Measurements from ENCODE around the gene BET1L. TPM values are rescaled to one million over a fixed set of nuclear protein-coding genes. Genes with fewer than 3 reads are reported as not detected.
"Not testable (repeated sequence)": the region's sequence is repeated elsewhere in the genome, so short reads cannot be mapped to it uniquely, and the experiment has no call there.

Gene BET1L, protein sequence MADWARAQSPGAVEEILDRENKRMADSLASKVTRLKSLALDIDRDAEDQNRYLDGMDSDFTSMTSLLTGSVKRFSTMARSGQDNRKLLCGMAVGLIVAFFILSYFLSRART
- 12.3 and 15.2 TPM in 2 replicates for total RNA-seq (2014; rRNA removed; shearing (Covaris generic))
- 46.0 and 47.8 TPM in 2 replicates for polyA plus RNA-seq (2015; cell fraction: cytosol; rRNA removed)
- 37.4 and 42.3 TPM in 2 replicates for polyA plus RNA-seq (2015; cell fraction: nucleus; rRNA removed)

DNA sequence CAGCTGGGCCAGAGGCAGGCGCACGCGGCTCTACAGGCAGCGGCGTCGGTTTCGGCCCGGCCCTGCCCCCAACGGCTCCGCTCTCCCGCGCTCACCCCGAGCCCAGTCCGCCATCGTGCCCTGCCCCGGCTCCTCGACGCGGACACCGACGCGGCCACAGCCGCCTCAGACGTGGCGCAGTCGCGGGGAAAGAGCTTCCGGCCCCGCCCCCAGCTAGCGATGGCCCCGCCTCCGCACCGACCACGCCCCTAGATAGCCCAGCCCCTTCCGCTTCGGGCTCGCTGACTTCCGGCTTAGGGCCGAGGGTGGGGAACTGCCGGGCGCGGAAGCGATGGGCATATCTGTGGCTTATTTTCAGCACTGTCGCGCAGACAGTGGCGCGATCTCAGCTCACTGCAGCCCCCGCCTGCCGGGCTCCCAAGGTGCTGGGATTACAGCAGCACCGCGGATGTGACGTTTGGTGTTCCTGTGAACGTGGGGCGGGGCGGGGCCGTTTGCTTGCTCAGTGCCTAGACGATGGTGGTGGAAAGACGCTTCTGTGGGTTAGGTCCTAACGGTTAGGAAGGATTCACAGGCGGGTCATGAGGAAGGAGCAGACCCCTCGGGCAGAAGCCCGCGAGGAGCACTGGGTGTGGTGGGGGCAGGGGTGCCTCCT lies at the start of gene BET1L, which contains the start of gene RIC8A:
TSS of gene BET1L (minus strand) at position 192 of the 655 bp plus-strand sequence. CDS start at position 114, 78 bp downstream.
TSS of gene RIC8A (plus strand) at position 501 of the 655 bp plus-strand sequence. CDS start 1,147 bp downstream, outside the sequence.
- peak; percentile 99 for DNase-seq (ENCODE audit: low read depth)

DNA sequence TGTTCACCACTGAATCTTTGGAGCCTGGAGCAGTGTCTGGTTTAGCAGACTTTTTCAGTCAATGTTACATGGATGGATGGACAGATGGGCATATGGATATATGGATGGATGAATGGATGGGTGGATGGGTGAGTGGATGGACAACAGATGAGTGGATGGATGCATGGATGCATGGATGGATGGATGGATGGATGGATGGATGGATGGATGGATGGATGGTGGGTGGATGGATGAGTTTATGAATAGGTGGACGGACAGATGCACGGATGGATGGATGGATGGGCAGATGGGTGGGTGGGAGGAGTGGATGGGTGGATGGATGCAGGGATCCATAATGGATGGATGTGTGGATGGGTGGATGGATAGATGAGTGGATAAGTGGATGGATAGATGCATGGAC lies 48.6 kb upstream of the BET1L start:
- DNase-seq (ENCODE audit: low read depth), result no peak

DNA sequence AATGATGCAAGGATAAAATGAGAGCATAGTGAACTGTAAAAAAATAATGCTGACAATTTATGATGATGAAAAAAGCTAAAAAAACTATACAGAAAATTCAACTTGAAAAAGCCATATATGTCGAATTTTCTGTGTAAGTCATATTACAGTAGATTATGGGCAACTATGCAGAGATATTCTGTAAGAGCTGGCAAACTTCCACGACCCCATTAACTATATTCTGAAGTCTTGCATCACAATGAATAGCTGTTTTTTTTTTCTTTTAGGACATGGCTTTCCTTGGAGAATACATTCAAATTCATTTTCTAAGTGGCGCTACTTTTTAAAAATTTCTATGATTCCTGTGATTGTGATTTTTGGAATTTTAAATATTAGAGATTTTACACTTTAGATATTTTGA lies 48.0 kb upstream of the BET1L start:
- no peak for DNase-seq (ENCODE audit: low read depth)

DNA sequence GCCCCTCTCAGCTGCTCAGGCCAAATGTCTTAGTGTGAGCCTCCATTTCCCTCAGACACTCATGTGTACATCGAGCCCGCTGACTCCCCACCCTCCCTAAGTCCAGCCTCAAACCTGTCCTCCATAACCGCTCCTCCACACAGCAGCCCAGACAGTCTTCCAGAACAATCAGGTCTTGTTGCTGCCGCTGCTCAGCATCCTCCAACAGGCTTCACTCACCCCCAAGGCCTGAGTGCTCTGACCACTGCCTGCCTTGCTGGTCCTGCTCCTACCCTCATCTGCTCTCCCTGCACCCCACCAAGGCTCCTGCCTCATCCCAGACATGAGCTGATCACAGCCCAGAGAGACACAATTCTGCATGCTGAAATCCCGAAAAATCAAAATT lies 46.7 kb upstream of the BET1L start:
- no peak for DNase-seq (ENCODE audit: low read depth)

DNA sequence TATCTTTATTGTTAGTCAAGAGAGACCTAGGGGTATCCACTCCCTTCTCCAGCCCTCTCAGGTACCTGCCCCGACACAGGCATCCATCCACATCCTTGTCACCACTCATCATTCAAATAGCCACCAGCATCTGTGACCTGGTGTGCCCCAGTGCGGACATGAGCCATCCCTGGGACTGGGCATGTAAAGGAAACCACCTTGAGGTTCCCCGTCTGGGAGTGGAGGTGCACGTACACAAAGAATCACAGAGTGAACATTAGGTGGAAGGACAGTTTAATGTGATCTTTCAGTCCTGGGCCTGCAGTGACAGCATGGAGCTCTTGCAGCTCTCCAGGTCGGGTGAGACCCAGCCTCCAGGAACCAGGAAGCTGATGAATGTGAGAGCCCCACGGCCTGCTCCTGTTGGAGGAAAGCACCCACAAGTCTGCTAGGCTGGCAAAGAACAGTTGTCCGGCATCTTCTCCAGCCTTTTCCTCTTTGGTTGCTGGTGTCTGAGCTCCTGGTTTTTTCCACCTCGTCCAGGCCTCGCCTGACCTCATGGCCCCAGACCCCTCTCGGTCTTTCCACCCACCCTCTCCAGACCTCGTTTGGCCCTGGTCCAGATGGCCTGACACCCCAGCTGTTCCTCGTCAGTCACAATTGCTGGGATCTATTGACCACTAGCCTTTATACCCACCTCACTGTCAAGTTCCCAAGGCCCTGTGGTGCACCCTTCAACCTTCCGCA lies 46.1 kb upstream of the BET1L start:
- DNase-seq (ENCODE audit: low read depth), result no peak

DNA sequence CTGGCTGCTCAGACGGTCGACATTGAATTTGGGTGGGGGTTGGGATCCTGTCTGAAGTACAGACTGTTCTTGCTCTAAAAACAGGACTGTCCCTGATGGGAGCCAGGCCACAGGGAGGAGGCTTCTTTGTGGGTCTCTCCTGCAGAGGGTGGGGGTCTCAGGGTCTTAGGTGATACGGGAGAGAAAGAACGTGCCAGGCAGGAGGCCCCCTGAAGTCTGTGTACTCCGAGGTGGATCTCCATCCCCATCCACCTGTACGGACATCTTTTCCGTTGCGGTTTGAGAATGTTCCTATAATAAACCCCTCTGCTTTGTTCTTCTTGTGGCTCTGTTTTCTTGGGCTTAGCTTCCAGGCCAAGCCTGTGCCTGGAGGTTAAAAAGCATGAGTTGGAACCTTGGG lies 45.5 kb upstream of the BET1L start:
- no peak for DNase-seq (ENCODE audit: low read depth)

DNA sequence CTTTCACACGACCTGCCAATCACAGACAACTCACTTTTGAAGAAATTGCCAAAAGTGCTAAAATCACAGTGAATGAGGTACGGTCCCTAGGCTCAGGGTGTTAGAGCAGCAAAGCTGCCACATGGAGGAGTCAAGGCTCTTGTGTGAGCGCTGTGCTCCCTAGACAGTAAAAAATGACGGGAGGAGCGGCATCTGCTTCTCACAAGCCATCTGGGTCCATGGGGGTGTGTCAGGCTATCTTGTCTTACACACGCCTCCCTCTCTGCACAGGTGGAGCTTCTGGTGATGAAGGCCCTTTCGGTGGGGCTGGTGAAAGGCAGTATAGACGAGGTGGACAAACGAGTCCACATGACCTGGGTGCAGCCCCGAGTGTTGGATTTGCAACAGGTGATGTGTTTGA lies 44.4 kb upstream of the BET1L start:
- no peak for DNase-seq (ENCODE audit: low read depth)

DNA sequence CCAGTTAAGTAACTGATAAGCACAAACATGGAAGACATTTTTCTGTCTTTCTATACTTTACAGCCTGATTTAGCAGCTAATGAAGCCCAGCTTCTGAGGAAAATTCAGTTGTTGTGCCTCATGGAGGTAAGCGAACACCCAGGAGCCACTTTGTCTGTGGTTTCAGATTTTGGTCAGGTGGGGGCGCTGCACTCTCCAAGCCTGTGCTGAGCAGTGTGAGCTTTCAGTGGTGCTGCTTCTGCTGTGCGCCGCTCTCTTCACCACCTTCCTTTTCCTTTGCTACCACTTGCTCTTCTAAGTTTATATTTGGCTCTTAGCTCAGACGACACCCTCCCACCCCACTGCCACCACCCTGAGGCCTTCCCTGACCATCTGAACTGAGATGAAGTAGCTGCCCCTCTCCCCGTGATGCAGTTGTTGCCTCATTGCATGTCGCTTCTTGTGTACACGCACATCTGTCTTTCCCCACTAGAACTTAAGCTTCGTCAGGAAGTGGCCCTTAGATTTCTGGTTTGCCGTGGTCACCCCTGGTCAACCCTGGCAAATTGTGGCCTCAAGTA lies 43.6 kb upstream of the BET1L start:
- DNase-seq (ENCODE audit: low read depth), result peak; percentile 32

DNA sequence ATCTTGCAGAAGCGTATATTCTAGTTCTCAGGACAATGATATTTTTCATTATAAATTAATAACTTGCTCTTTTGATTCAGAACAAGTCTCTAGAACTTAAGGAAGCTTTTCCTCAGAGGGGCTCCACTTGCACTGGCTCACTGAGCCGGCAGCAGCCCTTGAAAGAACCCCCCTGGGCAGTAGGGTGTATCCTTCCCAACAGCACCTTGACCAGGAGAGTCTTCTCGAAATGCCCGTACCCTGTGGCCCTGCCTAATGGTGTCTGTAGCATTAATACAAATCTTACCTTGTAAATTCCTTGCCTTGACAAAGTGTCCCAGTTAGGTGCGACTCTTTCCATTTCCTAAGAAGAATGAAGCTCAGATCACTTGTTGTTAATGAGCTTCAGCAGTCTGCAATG lies 43.1 kb upstream of the BET1L start:
- no peak for DNase-seq (ENCODE audit: low read depth)

DNA sequence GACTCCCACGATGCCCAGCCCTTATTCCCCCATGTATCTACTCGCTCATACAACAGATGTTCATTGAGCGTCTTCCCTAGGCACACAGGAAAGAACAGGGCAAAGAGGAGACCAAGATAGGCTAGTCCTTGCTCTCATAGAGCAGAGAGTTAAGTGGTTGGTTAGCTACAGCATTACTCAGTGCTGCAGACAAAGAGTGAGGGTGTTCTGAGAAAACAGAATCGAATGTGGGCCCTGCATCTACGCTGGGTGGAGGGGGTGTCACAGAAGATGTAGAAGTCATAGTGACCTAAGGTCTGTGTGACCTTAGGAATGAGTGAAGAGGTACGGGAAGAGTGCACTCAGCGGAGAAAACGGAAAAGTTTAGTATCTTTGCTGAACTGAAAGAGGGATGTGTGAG lies 41.9 kb upstream of the BET1L start:
- no peak for DNase-seq (ENCODE audit: low read depth)

DNA sequence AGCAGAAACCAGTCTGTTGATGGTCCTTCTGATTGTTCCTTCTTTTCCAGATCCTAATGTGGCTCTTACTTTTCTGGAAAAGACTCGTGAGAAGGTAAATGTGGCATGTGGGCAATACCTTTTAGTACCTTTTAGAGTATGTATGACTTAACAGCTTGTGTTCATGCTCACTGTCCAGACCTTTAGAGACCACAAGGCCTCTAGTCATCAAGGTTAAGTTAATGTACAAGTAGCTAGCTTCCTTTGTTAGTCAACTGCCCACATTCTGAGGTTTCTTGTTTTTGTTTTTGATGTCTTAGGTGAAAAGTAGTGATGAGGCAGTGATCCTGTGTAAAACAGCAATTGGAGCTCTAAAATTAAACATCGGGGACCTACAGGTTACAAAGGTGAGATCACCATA lies 37.2 kb upstream of the BET1L start:
- DNase-seq (ENCODE audit: low read depth), result no peak

DNA sequence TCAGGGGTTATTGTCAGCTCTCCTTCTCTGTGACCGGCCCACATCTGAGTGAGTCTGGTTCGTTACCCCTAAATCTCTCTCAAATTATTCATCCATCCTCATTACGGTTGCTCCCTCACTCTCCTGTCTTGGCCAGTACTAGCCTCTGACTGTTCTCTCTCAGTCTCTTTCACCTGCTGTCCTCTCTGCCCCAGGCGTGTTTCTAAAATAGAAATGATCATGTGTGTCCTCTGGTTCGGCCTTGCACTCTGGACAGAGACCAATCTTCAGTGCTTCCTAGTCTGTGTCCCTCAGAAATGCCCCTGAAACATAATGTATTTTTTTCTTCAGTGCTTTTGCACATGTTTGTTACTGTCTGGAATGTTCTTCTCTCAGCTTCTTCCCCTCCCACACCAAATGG lies 34.4 kb upstream of the BET1L start:
- no peak for DNase-seq (ENCODE audit: low read depth)

DNA sequence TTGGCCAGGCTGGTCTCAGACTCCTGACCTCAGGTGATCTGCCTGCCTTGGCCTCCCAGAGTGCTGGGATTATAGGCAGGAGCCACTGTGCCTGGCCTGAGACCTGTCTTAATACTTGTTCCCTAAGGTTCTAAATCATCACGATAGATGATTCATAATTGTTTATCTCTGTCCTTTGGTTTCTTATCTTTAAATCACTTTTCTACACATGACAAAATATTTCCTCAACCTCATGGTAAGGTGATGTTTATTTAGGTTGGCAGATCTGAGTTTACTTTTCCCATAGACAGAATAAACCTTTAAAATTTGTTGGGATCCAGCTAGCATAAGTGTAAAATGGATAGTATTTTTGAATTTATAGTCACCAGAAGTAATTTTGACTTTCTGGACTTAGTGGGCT lies 33.1 kb upstream of the BET1L start:
- DNase-seq (ENCODE audit: low read depth), result no peak

DNA sequence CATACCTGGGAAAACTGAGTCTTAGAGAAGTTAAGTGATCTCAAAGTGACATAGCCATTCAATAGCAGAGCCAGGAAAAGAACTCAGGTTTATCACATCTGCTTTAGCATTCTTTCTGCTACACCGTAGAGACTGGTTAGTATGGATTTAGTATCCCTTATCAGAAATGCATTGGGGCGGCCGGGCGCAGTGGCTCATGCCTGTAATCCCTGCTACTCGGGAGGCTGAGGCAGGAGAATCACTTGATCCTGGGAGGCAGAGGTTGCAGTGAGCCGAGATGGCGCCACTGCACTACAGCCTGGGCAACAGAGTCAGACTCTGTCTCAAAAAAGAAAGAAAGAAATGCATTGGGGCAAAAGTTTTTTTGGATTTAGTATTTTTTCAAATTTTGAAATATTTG lies 31.1 kb upstream of the BET1L start:
- not testable (repeated sequence) for DNase-seq (ENCODE audit: low read depth)

DNA sequence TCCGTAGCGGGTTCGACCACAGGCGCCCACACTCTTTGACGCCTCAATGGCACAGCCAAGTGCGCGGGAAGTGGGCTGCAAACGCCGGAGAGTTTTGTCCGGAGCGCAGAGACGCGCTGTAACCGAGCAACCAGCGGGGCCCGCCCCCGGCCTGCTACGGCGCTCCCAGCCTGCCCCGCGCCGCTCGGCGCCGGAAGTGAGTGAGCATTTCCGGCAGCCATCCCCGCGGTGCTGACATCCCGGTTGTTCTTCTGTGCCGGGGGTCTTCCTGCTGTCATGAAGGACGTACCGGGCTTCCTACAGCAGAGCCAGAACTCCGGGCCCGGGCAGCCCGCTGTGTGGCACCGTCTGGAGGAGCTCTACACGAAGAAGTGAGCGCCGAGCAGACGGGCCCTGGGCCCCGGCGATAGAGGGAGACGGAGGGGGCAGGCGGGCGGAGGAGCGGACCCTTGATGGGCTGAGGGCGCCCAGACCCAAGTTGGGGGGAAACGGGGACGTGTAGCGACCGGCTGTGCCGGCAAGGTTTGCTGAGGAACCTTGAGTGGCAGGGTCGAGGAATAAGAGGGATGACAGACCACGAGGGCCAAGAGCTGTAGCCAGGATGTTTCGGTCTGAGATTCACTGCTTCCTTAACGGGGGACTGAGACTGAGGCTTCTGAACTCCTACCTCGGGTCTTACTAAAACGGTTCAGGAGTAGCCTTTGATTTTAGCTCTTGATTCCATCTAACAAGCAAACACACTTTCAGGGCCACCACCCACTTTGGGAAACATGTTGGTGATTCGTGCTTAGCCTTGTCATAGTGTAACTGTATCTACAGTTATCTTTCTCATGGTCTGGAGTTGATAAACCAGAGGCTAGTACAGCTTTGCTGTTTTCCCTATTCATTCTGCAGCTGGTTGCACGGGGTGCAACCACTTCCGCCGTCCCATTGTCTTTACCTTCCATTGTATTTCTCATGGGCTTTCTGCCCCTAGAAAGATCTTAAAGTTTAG lies 29.9 kb upstream of the BET1L start, which contains the start of gene PSMD13:
TSS of gene PSMD13 (plus strand) at position 203 of the 994 bp plus-strand sequence. CDS start at position 277, 74 bp downstream.
- DNase-seq (ENCODE audit: low read depth), result peak; percentile 82

DNA sequence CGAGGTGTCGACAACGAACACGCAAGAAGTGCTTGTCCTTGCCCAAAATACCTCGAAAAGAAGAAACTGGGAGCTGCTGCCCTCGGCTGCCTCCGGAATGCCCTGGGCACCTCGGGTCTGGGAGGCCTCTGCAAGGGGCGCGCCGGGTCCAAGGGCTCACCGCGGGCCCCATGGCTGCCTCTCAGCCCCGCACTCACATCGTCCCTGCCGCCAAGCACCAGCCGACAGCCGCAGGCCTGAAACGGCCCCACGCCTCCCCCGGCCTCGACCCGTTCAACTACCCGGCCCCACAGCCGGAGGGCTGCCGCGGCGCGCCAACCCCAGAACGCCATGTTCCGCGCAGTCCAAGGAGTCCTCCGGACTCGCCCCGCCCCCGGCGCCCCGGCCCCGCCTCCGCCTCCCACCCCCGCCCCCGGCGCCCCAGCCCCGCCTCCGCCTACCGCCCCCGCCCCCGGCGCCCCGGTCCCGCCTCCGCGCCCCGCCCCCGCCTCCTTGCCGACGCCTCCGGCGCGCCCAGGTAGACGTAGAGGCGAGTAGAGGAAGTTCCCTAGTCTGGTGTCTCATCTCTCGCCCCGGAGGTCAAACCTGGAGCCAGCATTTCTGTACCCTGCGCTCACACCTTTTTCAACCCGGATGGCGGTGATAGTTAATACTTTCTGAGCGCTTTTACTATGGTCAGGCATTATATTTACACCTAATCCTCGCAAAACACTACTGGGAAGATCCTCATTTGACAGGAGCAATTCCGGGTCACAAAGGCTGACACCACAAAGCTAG lies 29.0 kb upstream of the BET1L start, which contains the start of gene SIRT3:
TSS of gene SIRT3 (minus strand) at position 346 of the 777 bp plus-strand sequence. CDS start at position 332, 14 bp downstream.
- DNase-seq (ENCODE audit: low read depth), result peak; percentile 54

DNA sequence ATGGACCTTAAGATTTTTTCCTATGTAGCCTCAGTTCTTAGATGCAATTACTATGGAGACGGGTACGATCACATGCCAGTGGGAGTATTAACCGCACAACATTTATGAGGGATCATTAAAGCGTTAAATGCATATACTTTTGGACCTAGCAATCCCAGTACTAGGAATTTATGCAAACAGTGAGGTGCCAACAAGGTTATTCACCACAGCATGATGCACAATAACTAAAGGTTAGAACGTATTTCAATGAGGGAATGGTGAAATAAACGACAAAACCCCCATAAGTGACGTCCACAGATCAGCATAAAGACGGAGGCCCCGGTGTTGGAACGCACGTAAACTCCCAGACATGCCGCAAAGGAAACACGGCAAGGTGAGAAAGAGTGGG lies 28.4 kb upstream of the BET1L start:
- no peak for DNase-seq (ENCODE audit: low read depth)

DNA sequence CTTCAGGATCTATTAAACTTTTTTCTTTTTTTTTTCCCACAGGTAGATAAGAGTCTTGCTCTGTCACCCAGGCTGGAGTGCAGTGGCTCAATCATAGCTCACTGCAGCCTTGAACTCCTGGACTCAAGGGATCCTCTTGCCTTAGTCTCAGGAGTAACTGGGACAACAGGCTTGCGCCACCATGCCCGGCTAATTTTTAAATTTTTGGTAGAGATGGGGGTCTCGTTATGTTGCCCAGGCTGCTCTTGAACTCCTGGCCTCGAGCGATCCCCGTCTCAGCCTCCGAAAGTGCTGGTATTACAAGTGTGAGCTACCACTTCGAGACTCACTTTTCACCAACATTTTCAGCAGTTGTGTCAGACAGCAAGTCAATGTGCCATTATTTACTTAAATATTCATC lies 28.0 kb upstream of the BET1L start:
- DNase-seq (ENCODE audit: low read depth), result no peak

DNA sequence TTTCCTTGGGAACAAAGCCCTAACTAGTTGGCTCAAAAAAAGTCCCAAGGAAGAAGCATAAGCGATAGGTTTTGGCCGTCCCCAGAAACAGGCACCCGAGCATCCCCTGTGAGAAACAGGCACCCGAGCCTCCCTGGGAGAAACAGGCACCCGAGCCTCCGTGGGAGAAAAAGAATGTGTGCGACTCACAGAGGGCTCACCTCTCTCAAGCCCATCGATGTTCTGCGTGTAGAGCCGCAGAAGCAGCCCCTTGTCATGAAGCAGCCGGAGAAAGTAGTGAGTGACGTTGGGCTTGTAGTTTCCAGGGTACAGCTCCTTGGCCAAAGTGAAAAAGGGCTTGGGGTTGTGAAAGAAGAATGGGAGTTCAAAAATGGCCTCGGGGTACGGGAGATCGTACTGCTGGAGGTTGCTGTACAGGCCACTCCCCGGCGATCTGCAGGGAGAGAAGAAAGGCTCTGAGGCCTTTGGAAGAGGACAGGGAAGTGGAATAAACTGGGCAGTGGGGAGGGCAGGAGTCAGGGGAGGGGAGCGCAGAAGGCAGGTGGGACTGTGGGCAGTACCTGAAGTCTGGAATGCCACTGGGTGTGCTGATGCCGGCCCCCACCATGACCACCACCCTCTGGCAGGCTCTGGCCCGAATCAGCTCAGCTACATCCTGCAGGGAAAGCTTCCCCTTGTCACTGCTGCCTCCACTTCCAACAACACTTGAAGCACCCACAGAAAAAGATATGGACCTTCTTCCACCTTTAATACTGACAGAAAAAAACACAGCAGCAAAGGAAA lies 25.8 kb upstream of the BET1L start:
- no peak for DNase-seq (ENCODE audit: low read depth)

Measured in HT1080 (cell line).